HG03045 (cell line): Measurements from ENCODE around the gene GPR146.
"Not testable (repeated sequence)": the region's sequence is repeated elsewhere in the genome, so short reads cannot be mapped to it uniquely, and the experiment has no call there.

Experiments used
- ATAC-seq: cut with Tn5 transposase; IDR thresholded peaks from one replicate; pipeline ENCODE4 v1.9.1; 2021; ENCODE audit warnings: mild to moderate bottlenecking, moderate library complexity; ENCODE audit not compliant: unreplicated experiment

Gene GPR146

GRCh38 chr7:1024876-1025742 is 19.2 kb upstream of the GPR146 start:
- ATAC-seq: no peak

GRCh38 chr7:1025743-1026581 is 18.4 kb upstream of the GPR146 start:
- ATAC-seq: no peak

DNA sequence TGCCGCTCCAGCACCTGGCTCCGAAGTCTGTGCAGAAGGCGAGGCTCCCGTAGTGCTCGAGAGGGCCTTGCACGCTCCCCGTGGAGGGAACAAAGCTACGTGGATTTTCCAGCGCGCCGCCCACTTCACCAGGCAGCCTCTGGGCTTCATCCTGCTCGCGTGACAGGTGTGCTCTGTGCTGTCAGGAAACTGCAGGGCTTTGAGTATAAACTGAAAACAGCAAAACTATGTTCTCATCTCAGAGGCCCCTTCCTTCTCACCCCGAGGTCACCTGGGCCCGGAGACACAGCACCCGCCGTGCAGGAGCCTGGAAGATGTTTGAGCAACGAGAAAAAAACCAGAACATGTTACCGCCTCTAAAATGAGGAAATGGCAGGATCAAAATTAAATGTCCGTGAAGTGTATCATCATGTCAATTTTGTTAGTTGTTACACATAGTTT is 17.6 kb upstream of the GPR146 start:
- no peak for ATAC-seq

GRCh38 chr7:1027242-1028043 is 16.9 kb upstream of the GPR146 start:
- peak; percentile 2 for ATAC-seq

- peak; percentile 49 for ATAC-seq
These were observed 16.1 kb upstream of the GPR146 start for GRCh38 chr7:1028044-1028770.

DNA sequence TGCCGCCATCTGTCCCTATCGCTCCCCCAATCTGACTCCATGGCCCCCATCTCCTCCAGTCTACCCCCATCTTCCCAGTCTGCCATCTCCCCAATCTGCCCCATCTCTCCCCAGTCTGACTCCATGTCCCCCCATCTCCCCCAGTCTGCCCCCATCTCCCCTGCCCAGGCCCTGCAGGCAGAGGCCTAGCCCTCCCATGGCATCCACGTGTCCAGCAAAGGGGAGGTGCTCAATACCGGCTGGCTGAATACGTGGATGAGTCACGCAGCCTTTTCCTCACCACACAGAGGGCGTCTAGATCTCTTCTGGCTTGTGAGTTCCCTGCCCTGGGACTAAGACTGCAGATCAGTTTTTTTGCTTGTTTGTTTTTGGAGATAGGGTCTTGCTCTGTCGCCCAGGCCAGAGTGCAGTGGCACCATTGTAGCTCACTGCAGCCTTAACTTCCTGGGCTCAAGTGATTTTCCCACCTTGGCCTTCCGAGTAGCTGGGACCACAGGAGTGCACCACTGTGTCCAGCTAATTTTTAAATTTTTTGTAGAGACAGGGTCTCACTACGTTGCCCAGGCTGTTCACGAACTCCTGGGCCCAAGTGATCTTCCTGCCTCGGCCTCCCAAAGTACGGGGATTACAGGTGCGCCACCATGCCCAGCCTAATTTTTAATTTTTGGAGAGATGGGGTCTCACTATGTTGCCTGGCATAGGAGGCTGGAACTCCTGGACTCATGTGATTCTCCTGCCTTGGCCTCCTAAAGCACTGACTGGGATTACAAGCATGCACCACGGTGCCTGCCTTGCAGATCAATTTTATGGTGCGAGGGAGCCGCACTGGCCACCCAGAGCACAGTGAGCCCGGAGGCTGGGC is 15.3 kb upstream of the GPR146 start:
- no peak for ATAC-seq

DNA sequence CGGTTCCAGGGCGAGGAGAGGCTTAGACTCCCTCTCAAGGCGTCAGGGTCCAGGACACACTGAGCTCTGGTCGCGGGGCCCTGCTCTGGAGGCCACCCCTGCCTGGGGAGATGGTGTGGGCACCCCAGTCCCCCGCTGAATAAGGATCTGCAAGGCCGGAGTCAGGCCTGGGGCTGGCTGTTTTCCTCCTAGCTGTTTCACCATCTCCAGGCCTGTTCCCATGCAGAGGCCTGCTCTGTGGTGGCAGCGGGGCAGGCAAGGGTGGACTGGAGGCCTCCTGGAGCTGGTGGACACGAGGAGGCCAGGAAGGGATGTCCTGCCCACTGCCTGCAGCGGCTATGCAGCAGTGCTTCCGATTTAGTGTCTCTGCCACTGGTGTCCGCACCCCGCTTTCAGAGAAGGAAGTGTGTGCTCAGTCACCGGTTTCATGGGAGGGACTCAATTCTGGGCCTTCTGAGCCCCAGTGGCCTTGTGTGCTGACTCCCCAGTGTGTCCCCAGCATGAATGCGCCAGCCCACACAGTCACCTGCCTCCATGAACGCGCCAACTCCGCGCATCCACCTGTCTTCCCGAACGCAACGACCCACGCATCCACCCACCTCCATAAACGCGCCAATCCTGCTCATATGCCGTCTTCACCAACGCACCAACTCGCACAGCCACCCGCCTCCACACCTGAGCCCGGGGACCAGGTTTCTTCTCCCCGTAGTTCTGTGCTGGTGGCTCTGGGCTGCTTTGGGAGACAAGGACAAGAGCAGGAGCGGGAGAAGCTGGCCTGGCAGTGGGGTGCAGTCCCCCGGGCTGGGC is 14.5 kb upstream of the GPR146 start:
- no peak for ATAC-seq

DNA sequence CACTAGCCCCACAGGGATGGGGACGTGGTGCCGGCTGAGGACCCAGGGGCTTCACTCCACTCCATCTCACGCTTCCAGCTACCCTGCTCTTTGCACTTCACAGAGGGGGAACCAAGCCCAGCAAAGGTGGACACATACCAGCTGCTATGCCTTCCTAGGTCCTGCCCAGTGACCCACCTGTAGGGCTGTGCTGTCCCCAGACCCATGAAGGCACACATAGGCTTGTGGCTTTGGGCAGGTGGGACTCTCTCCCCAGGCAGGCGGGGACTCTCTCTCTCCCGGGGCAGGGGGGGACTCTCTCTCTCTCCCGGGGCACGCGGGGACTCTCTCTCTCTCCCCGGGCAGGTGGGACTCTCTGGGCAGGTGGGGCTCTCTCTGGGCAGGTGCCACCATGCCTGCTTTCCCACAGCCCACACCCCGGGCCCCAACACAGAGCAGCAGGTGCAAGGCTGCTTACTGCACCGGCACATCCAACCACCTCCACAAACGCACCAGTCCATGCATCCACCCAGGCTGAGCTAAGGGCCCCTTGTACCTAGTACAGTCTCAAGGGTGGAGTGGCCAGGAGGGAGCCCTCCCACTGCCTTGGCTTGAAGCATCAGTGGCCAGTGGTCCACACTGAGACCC is 13.8 kb upstream of the GPR146 start:
- no peak for ATAC-seq

DNA sequence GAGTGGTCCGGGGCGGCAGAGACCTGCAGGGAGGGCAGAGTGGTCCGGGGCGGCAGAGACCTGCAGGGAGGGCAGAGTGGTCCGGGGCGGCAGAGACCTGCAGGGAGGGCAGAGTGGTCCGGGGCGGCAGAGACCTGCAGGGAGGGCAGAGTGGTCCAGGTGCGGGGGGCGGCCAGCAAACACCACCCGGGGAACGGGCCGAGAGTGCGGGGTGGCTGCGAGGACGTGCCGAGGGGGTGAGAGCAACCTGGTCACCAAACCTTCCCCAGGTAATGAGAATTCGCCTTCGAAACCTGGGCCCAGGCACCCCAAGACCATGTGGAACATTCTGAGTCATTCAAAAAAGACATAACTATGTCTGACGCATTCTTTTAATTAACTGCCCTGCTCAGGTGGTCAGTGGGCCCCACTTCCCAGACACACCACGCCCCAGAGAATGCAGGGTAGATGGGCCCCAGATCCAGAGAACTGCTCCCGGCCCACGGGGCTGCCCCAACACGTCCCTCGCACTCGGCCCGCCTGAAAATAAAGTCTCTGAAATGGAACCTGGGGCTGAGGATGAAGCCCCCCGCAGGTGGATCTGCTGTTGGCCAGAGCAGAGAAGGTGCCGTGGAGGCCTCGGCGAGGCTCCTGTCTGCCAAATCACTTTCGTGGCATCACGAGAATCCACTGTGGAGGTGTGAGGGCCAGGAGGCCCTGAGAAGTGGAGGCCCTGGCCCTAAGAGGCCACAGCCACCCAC is 12.5 kb upstream of the GPR146 start:
- no peak for ATAC-seq

- no peak for ATAC-seq
These were observed 11.7 kb upstream of the GPR146 start for GRCh38 chr7:1032536-1033181.

DNA sequence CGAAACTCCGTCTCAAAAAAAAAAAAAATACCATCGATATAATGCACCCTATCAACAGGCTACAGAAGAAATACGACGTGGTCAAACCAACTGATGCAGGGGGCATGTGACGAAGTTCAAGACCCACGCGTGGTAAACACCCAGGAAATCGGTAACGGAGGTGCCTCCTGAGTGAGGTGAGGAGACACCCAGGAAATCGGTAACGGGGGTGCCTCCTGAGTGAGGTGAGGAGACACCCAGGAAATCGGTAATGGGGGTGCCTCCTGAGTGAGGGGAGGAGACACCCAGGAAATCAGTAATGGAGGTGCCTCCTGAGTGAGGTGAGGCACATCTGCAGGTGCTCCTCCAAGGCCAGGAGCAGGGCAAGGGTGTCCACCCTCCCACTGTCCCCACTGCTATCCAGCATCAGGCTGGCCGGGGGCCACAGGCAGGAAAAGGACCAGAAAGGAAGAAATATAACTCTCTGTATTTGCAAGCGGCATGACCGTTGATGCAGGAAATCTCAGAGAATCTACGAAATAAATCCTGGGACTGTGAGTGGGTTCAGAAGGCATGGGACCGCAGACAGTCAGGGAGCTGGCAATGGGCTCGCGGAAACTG is 10.7 kb upstream of the GPR146 start:
- ATAC-seq: no peak

DNA sequence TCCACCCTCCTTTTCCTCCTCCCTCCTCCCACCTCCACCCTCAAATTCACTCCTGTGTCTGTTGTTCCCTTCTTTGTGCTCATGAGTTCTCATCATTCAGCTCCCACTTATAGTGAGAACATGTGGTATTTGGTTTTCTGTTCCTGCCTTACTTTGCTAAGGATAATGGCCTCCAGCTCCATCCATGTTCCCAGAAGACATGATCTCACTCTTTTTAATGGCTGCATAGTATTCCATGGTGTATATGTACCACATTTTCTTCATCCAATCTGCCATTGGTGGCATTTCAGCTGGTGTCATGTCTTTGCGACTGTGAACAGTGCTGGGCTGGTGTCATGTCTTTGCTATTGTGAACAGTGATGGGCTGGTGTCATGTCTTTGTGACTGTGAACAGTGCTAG is 9.6 kb upstream of the GPR146 start:
- ATAC-seq: not testable (repeated sequence)

DNA sequence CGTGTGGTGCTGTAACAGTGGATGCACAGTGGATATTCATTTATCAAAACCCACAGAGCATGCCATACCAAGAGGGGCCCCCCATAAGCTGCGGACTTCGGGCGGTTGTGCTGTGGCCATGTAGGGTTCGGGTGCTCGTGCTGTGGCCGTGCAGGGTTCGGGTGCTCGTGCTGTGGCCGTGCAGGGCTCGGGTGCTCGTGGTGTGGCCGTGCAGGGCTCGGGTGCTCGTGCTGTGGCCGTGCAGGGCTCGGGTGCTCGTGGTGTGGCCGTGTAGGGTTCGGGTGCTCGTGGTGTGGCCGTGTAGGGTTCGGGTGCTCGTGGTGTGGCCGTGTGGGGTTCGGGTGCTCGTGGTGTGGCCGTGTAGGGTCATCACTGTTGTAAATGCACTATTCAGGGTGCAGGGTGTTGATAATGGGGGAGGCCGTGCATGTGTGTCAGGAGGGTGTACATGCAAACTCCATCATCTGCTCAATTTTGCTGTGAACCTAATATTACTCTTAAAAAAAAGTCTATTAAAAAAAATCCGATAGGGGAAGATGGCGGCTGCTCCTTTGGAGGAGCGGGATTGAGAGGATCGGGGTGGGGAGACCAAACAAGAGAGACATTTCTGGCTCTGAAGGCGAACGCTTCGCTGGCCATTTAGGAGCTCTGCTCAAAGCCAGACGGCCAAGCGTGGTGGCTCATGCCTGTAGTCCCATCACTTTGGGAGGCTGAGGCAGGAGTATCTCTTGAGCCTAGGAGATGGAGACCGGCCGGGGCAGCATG is 8.0 kb upstream of the GPR146 start:
- not testable (repeated sequence) for ATAC-seq

DNA sequence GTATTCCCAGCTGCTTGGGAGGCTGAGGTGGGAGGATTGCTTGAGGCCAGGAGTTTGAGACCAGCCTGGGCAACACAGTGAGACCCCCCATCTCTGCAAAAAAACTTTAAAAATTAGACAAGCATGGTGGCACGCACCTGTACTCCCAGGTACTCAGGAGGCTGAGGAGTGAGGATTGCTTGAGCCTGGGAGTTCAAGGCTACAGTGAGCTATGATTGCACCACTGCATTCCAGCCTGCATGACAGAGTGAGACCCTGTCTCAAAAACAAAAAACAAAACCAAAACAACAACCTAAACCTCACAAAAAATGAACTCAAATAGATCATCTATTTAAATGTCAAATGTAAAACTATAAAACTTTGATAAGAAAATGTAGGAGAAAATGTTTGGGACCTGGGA is 4.1 kb upstream of the GPR146 start:
- ATAC-seq: not testable (repeated sequence)

GRCh38 chr7:1040790-1041189 is 3.6 kb upstream of the GPR146 start:
- no peak for ATAC-seq
